Measurements from ENCODE around the gene ARID5A.

The ARID5A gene

GRCh38 chr2:96578731-96579130 is 42.2 kb downstream of the ARID5A start:
- Histone ChIP-seq H3K9me3 (no peaks in the 10 kb centered on the region), H3K36me3 (no peaks in the 10 kb centered on the region), H3K4me3 (ENCODE audit: low read depth, low read length) (no peak overlapping the region), H3K4me1 (no peaks in the 10 kb centered on the region), H3K27me3 (no peaks in the 10 kb centered on the region)
- no peak for DNase-seq
- TF ChIP-seq CTCF (IDR thresholded peaks at IDR 0.05; ENCODE audit: low read depth, low read length), result no peak

- no peak for TF ChIP-seq CTCF (IDR thresholded peaks at IDR 0.05; ENCODE audit: low read depth, low read length)
- no peak for DNase-seq
- no peak overlapping the region for H3K4me3 ChIP-seq (ENCODE audit: low read depth, low read length)
- H3K36me3 ChIP-seq, result no peaks in the 10 kb centered on the region
- no peaks in the 10 kb centered on the region for H3K27me3 ChIP-seq
- H3K4me1 ChIP-seq, result no peaks in the 10 kb centered on the region
- H3K9me3 ChIP-seq, result no peaks in the 10 kb centered on the region
Observed at GRCh38 chr2:96579422-96579821, 42.9 kb downstream of the ARID5A start.

- DNase-seq, result no peak
- H3K36me3 ChIP-seq, result no peaks in the 10 kb centered on the region
- H3K27me3 ChIP-seq, result no peaks in the 10 kb centered on the region
- TF ChIP-seq CTCF (IDR thresholded peaks at IDR 0.05; ENCODE audit: low read depth, low read length), result no peak
- no peaks in the 10 kb centered on the region for H3K9me3 ChIP-seq
- no peaks in the 10 kb centered on the region for H3K4me1 ChIP-seq
- no peak overlapping the region for H3K4me3 ChIP-seq (ENCODE audit: low read depth, low read length)
Observed at GRCh38 chr2:96580771-96581170, 44.2 kb downstream of the ARID5A start.

GRCh38 chr2:96584017-96584416 is 47.5 kb downstream of the ARID5A start:
- H3K9me3 ChIP-seq, result no peaks in the 10 kb centered on the region
- H3K36me3 ChIP-seq, result no peaks in the 10 kb centered on the region
- no peaks in the 10 kb centered on the region for H3K4me1 ChIP-seq
- no peaks in the 10 kb centered on the region for H3K27me3 ChIP-seq
- no peak for TF ChIP-seq CTCF (IDR thresholded peaks at IDR 0.05; ENCODE audit: low read depth, low read length)
- no peak overlapping the region for H3K4me3 ChIP-seq (ENCODE audit: low read depth, low read length)
- no peak for DNase-seq

GRCh38 chr2:96587843-96588242 is 51.3 kb downstream of the ARID5A start:
- Histone ChIP-seq H3K4me1 (no peaks in the 10 kb centered on the region), H3K4me3 (ENCODE audit: low read depth, low read length) (no peak overlapping the region), H3K9me3 (no peaks in the 10 kb centered on the region), H3K27me3 (no peaks in the 10 kb centered on the region), H3K36me3 (no peaks in the 10 kb centered on the region)
- DNase-seq, result no peak
- no peak for TF ChIP-seq CTCF (IDR thresholded peaks at IDR 0.05; ENCODE audit: low read depth, low read length)

GRCh38 chr2:96591054-96591453 is 54.5 kb downstream of the ARID5A start:
- no peaks in the 10 kb centered on the region for H3K4me1 ChIP-seq
- DNase-seq, result no peak
- H3K36me3 ChIP-seq, result peaks cover 2% of the 10 kb centered on the region; the same call in 1 of the 2 replicates

More at GRCh38 chr2:96591054-96591453, 54.5 kb downstream of the ARID5A start:
- Histone ChIP-seq H3K4me3 (ENCODE audit: low read depth, low read length) (no peak overlapping the region), H3K9me3 (no peaks in the 10 kb centered on the region), H3K27me3 (no peaks in the 10 kb centered on the region)
- TF ChIP-seq CTCF (IDR thresholded peaks at IDR 0.05; ENCODE audit: low read depth, low read length), result no peak
